Skeletal muscle cell (primary cell): ENCODE data around the gene ZNF302.
A peak's percentile ranks its signal among the peaks of the same experiment; 100 is the strongest.
"Not testable (repeated sequence)": the region's sequence is repeated elsewhere in the genome, so short reads cannot be mapped to it uniquely, and the experiment has no call there.

Source experiments
- DNase-seq: peaks from one replicate; pipeline ENCODE4 v3.0.0-alpha.2; 2010; ENCODE audit warnings: low read depth
- H3K4me3 ChIP-seq: 2 replicates; pipeline ENCODE4 v1.5.1; 2011; ENCODE audit warnings: low read depth, mild to moderate bottlenecking, control low read depth, low read length, moderate library complexity

The ZNF302 gene

GRCh38 chr19:34668690-34669089, 8.8 kb upstream of the ZNF302 start:
- not testable (repeated sequence) for H3K4me3 ChIP-seq, DNase-seq

- H3K4me3 ChIP-seq: no peak overlapping the region
- DNase-seq: no peak
Measured at GRCh38 chr19:34669305-34669704, 8.2 kb upstream of the ZNF302 start.

- no peak for DNase-seq
- no peak overlapping the region for H3K4me3 ChIP-seq
Measured at GRCh38 chr19:34671972-34672371, 5.5 kb upstream of the ZNF302 start.

GRCh38 chr19:34673590-34673989, 3.9 kb upstream of the ZNF302 start:
- no peak overlapping the region for H3K4me3 ChIP-seq
- no peak for DNase-seq

GRCh38 chr19:34675250-34675649, 2.2 kb upstream of the ZNF302 start:
- no peak for DNase-seq
- no peak overlapping the region for H3K4me3 ChIP-seq

- no peak overlapping the region for H3K4me3 ChIP-seq
- DNase-seq: no peak
Measured at GRCh38 chr19:34675919-34676318, 1.6 kb upstream of the ZNF302 start.

GRCh38 chr19:34676697-34677385, 637 bp upstream of the ZNF302 start, which contains the start of gene SCGB2B2:
Gene SCGB2B2, minus strand, starts transcription at chr19:34677159. Its CDS starts 82,596 bp downstream, at chr19:34594563.
- peak within 1 kb of the TSS; percentile 73 for H3K4me3 ChIP-seq
- peak; percentile 1 for DNase-seq

GRCh38 chr19:34678085-34678412, 571 bp downstream of the ZNF302 start:
- DNase-seq: no peak
- peak overlapping the region; percentile 73 for H3K4me3 ChIP-seq

GRCh38 chr19:34678421-34678820, 943 bp downstream of the ZNF302 start:
- DNase-seq: no peak
- peak overlapping the region; percentile 73 for H3K4me3 ChIP-seq

- no peak for DNase-seq
- no peak overlapping the region for H3K4me3 ChIP-seq
Measured at GRCh38 chr19:34681478-34681877, 4.0 kb downstream of the ZNF302 start.

GRCh38 chr19:34685266-34685665, 7.8 kb downstream of the ZNF302 start:
- DNase-seq, H3K4me3 ChIP-seq: not testable (repeated sequence)

GRCh38 chr19:34686455-34686854, 9.0 kb downstream of the ZNF302 start:
- no peak overlapping the region for H3K4me3 ChIP-seq
- no peak for DNase-seq

GRCh38 chr19:34687348-34687747, 9.9 kb downstream of the ZNF302 start:
- no peak overlapping the region for H3K4me3 ChIP-seq
- DNase-seq: no peak

- no peak for DNase-seq
Measured at GRCh38 chr19:34688592-34688991, 11.1 kb downstream of the ZNF302 start.

GRCh38 chr19:34690372-34690771, 12.9 kb downstream of the ZNF302 start:
- no peak for DNase-seq
- H3K4me3 ChIP-seq: no peak overlapping the region

More at GRCh38 chr19:34688592-34688991, 11.1 kb downstream of the ZNF302 start:
- H3K4me3 ChIP-seq: no peak overlapping the region

- H3K4me3 ChIP-seq: no peak overlapping the region
- DNase-seq: no peak
Measured at GRCh38 chr19:34692549-34692948, 15.1 kb downstream of the ZNF302 start.

- no peak overlapping the region for H3K4me3 ChIP-seq
- DNase-seq: no peak
Measured at GRCh38 chr19:34707661-34708060, 30.2 kb downstream of the ZNF302 start.

GRCh38 chr19:34711890-34712289, 34.4 kb downstream of the ZNF302 start:
- H3K4me3 ChIP-seq: no peak overlapping the region
- no peak for DNase-seq

- DNase-seq: peak; percentile 37
- no peak overlapping the region for H3K4me3 ChIP-seq
Measured at GRCh38 chr19:34712395-34713261, 35.1 kb downstream of the ZNF302 start.

- no peak for DNase-seq
- no peak overlapping the region for H3K4me3 ChIP-seq
Measured at GRCh38 chr19:34713262-34713637, 35.8 kb downstream of the ZNF302 start.

- H3K4me3 ChIP-seq: no peak overlapping the region
- no peak for DNase-seq
Measured at GRCh38 chr19:34715357-34715756, 37.9 kb downstream of the ZNF302 start.
